ENCODE data around the gene RIPOR3.

RIPOR3 gene

DNA sequence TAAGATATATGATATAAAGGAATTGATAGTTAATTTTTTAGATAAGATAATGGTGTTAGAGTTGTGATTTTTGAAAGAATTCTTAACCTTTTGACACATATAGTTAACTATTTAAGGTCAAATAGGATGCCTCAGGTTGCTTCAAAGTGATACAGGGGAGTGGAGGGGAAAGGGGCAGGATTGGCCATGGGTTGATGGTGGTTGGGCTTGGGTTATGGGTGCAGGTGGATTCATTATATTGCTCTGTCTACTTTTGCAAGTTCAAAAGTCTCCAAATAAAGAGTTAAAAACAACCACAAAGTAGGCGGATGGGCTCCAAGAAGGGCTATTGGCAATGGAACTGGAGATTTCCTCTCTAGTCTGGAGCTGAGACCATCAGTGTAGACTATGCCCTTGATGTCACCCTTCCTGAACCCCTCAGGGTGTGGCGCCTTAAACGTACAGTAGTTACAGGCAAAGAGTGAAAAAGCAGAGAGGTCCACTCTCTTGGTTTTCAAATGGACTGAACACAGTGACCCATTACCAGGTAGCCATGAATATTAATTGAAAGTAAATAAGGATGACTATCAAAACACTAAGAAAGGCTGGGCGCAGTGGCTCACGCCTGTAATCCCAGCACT is 100.0 kb downstream of the RIPOR3 start:
- no peaks in the 10 kb centered on the region for H3K27me3 ChIP-seq (ENCODE audit: insufficient read depth, low read length)
- H3K36me3 ChIP-seq (ENCODE audit: insufficient read depth, low read length), result 0 out of 2 replicates have a peak, but pooled peaks cover 8% of the 10 kb centered on the region
- no peak overlapping the region for H3K27ac ChIP-seq (ENCODE audit: low read depth, low read length)
- H2AFZ ChIP-seq (ENCODE audit: low read length, unreplicated experiment), result no peak overlapping the region
- no peaks in the 10 kb centered on the region for H3K4me1 ChIP-seq (ENCODE audit: control insufficient read depth, insufficient read depth, low read length, unreplicated experiment)
- H3K4me3 ChIP-seq (ENCODE audit: low read depth, low read length), result no peak overlapping the region
- H3K79me2 ChIP-seq (ENCODE audit: control insufficient read depth, insufficient read depth, low read length, unreplicated experiment), result no peaks in the 10 kb centered on the region

DNA sequence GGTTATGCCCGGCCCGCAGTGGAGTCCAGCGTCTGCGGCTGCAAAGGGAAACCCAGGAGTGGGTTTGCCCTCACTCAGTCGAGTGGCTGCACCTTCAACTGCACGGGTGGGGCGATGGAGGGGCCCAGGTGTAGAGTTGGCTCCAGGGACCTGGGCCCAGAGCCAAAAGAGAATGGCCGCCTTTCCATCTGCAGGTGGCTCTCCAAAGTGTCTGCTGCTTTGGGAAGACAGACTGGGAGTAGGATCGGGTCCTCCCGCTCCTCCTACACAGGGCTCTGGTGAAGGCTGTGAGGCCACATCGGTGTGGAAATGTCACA is 101.0 kb downstream of the RIPOR3 start:
- no peak overlapping the region for H3K27ac ChIP-seq (ENCODE audit: low read depth, low read length)
- no peaks in the 10 kb centered on the region for H3K27me3 ChIP-seq (ENCODE audit: insufficient read depth, low read length)
- H2AFZ ChIP-seq (ENCODE audit: low read length, unreplicated experiment), result no peak overlapping the region
- H3K4me3 ChIP-seq (ENCODE audit: low read depth, low read length), result no peak overlapping the region
- H3K4me1 ChIP-seq (ENCODE audit: control insufficient read depth, insufficient read depth, low read length, unreplicated experiment), result no peaks in the 10 kb centered on the region
- H3K36me3 ChIP-seq (ENCODE audit: insufficient read depth, low read length), result 0 out of 2 replicates have a peak, but pooled peaks cover 8% of the 10 kb centered on the region
- H3K79me2 ChIP-seq (ENCODE audit: control insufficient read depth, insufficient read depth, low read length, unreplicated experiment), result no peaks in the 10 kb centered on the region

DNA sequence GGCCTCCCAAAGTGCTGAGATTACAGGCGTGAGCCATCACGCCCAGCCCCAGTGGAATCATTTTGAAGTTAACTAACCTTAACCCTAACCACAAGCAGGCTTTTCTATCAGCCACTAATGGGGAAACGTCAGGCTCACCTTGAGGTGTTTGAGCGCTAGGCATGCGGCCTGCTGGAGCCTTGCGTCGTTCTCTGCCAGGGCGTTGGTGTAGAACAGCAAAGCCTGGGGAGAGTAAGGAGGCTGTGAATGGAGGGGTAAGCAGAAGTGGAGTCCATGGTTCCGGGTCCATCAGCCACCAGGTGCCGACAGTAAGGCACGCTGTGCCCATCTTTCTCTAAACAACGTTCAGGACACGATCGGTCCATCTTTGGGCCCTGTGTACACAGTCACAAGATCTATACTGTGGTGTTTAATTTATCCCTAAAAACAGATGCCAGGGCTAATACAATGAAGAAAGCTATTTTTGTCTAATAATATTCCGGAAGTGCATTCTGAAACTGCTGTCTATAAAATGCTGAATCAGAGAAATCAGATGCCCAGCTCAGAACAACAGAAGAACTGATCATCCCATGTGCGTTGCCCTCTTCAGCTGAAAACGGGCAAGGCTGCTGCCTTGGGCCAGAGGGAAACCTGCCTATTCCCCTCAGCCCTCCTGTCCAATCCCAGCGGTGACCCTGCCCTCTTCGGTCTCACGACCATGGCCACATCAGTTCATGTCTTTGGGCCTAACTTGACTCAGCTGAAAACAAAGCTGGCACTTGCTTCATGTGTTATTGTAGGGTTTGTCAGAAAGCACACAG is 101.6 kb downstream of the RIPOR3 start:
- H2AFZ ChIP-seq (ENCODE audit: low read length, unreplicated experiment), result no peak overlapping the region
- no peaks in the 10 kb centered on the region for H3K27me3 ChIP-seq (ENCODE audit: insufficient read depth, low read length)
- no peaks in the 10 kb centered on the region for H3K4me1 ChIP-seq (ENCODE audit: control insufficient read depth, insufficient read depth, low read length, unreplicated experiment)
- 0 out of 2 replicates have a peak, but pooled peaks cover 8% of the 10 kb centered on the region for H3K36me3 ChIP-seq (ENCODE audit: insufficient read depth, low read length)
- H3K4me3 ChIP-seq (ENCODE audit: low read depth, low read length), result no peak overlapping the region
- no peaks in the 10 kb centered on the region for H3K79me2 ChIP-seq (ENCODE audit: control insufficient read depth, insufficient read depth, low read length, unreplicated experiment)
- no peak overlapping the region for H3K27ac ChIP-seq (ENCODE audit: low read depth, low read length)

DNA sequence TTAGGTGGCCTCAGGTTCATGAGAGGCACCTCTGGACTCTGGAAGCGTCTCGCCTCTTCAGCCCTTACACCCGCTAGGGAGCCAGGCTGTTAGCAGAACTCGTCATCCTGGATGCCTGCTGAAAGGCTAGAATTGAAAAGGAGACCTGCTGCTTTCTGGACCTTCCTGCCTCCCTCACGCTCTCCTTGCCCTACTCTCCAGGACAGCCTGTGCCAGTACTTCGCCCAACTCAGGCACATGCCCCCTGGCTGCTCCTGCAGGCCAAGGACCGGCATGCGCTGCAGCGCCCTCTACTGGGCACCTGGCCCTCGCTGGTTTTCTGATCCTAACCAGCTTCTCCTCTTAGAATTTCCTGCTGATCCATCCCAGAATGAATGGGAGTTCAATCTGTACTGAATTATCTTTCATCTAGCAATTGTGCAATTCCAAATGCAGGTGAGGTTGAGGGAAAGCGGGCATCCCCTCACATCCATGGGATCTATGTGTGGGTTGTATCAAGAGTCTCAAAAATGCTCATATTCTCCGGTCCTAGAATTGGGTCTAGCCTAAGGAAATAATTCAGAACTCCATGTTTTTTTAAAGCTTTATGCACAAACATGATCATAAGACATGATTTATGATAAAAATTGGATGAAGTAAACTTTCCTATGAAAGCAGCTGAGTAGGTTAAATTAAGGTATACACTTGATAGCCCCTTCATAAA is 103.2 kb downstream of the RIPOR3 start:
- no peak overlapping the region for H3K27ac ChIP-seq (ENCODE audit: low read depth, low read length)

DNA sequence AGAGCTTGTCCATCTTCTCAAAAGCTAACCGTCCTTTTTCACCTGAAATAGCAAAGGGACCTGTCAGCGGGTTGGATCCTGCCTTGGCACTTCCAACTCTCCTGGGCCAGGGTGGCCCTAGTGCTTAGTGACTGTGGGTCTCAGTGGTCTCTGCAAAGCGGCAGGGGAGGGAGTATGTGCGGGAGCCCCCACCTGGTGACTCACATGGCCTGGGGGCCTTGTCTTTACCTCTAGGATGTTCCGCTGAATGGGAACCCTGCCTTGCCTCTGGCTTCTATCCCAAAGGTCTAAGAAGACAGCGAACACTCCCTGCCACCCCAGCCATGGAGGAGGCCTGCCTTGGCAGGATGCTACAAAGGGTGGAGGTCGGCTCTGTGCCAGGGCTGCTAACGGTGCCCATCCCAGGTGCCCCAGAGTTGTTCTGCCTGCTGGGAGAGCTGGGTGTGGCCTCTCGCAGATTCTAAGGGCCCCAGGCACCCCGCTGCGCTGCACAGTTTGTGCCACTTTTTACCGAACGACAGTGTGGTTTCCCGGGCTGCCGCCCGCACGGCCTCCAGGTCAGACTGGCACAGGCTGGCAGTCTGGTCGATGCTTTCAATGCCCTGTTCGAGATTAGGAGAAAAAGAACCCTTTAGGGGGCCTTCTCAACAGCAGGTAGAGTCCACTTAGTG is 103.9 kb downstream of the RIPOR3 start:
- no peaks in the 10 kb centered on the region for H3K27me3 ChIP-seq (ENCODE audit: insufficient read depth, low read length)
- H3K36me3 ChIP-seq (ENCODE audit: insufficient read depth, low read length), result peaks cover 14% of the 10 kb centered on the region
- H2AFZ ChIP-seq (ENCODE audit: low read length, unreplicated experiment), result no peak overlapping the region
- H3K4me3 ChIP-seq (ENCODE audit: low read depth, low read length), result no peak overlapping the region
- no peaks in the 10 kb centered on the region for H3K79me2 ChIP-seq (ENCODE audit: control insufficient read depth, insufficient read depth, low read length, unreplicated experiment)
- no peak overlapping the region for H3K27ac ChIP-seq (ENCODE audit: low read depth, low read length)
- no peaks in the 10 kb centered on the region for H3K4me1 ChIP-seq (ENCODE audit: control insufficient read depth, insufficient read depth, low read length, unreplicated experiment)

More for the DNA sequence above, 103.2 kb downstream of the RIPOR3 start:
- no peaks in the 10 kb centered on the region for H3K79me2 ChIP-seq (ENCODE audit: control insufficient read depth, insufficient read depth, low read length, unreplicated experiment)
- H3K4me1 ChIP-seq (ENCODE audit: control insufficient read depth, insufficient read depth, low read length, unreplicated experiment), result no peaks in the 10 kb centered on the region
- H3K4me3 ChIP-seq (ENCODE audit: low read depth, low read length), result no peak overlapping the region
- 0 out of 2 replicates have a peak, but pooled peaks cover 8% of the 10 kb centered on the region for H3K36me3 ChIP-seq (ENCODE audit: insufficient read depth, low read length)
- H3K27me3 ChIP-seq (ENCODE audit: insufficient read depth, low read length), result no peaks in the 10 kb centered on the region
- no peak overlapping the region for H2AFZ ChIP-seq (ENCODE audit: low read length, unreplicated experiment)

DNA sequence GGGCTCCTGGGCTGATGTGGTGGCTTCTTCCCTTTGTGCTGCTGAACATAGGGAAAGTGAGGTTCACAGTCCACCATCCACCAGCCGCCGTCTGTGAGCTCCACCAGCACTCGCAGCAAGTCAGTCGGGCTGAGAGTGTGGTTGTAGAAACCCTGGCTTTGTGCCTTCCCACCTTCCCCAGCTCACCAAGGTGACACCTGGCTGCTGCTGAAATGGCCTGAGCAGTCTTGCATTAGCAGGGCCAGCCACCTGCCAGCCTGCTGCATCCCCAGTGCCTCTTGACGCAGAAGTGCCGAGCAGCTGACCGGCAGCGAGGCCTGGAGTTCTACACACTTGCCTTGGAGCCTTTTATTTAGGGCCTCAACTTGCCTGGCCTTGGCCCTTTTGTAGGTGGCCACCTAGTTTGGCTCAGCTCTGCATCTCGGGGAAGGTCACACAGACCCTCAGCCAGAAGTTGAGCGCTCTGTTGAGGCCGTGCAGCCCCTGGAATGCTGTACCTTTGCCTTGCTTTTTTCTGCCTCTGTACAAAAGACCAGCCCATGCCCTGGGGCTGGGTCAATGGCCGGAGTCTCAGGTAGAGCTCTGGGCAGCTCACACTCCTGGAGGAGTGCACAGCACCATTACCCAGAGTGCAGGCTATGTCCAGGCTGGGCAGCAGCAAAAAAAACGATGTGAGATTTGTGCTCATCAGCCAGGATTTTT is 104.7 kb downstream of the RIPOR3 start:
- H3K36me3 ChIP-seq (ENCODE audit: insufficient read depth, low read length), result peaks cover 22% of the 10 kb centered on the region
- H3K27ac ChIP-seq (ENCODE audit: low read depth, low read length), result no peak overlapping the region
- H3K79me2 ChIP-seq (ENCODE audit: control insufficient read depth, insufficient read depth, low read length, unreplicated experiment), result no peaks in the 10 kb centered on the region
- no peaks in the 10 kb centered on the region for H3K4me1 ChIP-seq (ENCODE audit: control insufficient read depth, insufficient read depth, low read length, unreplicated experiment)
- H2AFZ ChIP-seq (ENCODE audit: low read length, unreplicated experiment), result no peak overlapping the region
- no peak overlapping the region for H3K4me3 ChIP-seq (ENCODE audit: low read depth, low read length)
- no peaks in the 10 kb centered on the region for H3K27me3 ChIP-seq (ENCODE audit: insufficient read depth, low read length)

DNA sequence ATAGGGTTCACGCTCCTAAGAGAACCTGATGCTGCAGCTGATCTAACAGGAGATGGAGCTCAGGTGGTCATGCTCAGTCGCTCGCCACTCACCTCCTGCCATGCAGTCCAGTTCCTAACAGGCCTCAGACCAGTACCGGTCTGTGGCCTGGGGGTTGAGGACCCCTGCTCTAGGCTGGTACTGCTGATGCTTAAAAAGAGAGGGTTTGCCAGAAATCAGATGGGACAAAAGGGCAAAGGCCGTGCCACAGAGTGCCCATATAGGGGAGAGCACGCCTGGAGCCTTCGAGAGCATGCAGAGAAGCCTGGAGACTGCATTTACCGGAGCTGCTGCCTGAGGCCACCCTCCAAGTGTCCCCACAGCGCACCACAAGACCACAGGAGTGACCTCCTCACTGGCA is 105.7 kb downstream of the RIPOR3 start:
- H3K27ac ChIP-seq (ENCODE audit: low read depth, low read length), result no peak overlapping the region
- H3K79me2 ChIP-seq (ENCODE audit: control insufficient read depth, insufficient read depth, low read length, unreplicated experiment), result no peaks in the 10 kb centered on the region
- H3K4me1 ChIP-seq (ENCODE audit: control insufficient read depth, insufficient read depth, low read length, unreplicated experiment), result peaks cover 6% of the 10 kb centered on the region
- no peaks in the 10 kb centered on the region for H3K27me3 ChIP-seq (ENCODE audit: insufficient read depth, low read length)
- H3K36me3 ChIP-seq (ENCODE audit: insufficient read depth, low read length), result peaks cover 28% of the 10 kb centered on the region
- no peak overlapping the region for H3K4me3 ChIP-seq (ENCODE audit: low read depth, low read length)
- H2AFZ ChIP-seq (ENCODE audit: low read length, unreplicated experiment), result no peak overlapping the region

DNA sequence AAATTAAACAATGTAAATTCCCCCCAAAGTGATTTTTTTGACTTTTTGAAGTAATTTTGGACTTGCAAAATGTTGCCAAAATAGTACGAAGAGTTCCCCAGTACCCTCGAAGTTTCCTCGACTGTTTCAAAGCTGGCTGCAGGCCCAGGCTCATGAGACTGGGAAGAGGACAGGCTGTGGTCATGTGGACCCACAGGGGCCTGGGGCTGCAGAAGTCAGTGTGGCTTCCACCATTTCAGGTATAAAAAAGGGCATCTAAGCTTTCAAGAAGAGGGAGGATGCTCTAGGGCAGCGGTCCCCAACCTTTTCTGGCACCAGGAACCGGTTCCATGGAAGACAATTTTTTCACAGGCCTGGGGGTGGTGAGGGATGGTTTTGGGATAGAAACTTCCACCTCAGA is 106.1 kb downstream of the RIPOR3 start:
- Histone ChIP-seq H3K27ac (ENCODE audit: low read depth, low read length) (no peak overlapping the region), H2AFZ (ENCODE audit: low read length, unreplicated experiment) (no peak overlapping the region), H3K27me3 (ENCODE audit: insufficient read depth, low read length) (no peaks in the 10 kb centered on the region), H3K79me2 (ENCODE audit: control insufficient read depth, insufficient read depth, low read length, unreplicated experiment) (no peaks in the 10 kb centered on the region), H3K36me3 (ENCODE audit: insufficient read depth, low read length) (peaks cover 32% of the 10 kb centered on the region), H3K4me3 (ENCODE audit: low read depth, low read length) (no peak overlapping the region), H3K4me1 (ENCODE audit: control insufficient read depth, insufficient read depth, low read length, unreplicated experiment) (peaks cover 6% of the 10 kb centered on the region)

DNA sequence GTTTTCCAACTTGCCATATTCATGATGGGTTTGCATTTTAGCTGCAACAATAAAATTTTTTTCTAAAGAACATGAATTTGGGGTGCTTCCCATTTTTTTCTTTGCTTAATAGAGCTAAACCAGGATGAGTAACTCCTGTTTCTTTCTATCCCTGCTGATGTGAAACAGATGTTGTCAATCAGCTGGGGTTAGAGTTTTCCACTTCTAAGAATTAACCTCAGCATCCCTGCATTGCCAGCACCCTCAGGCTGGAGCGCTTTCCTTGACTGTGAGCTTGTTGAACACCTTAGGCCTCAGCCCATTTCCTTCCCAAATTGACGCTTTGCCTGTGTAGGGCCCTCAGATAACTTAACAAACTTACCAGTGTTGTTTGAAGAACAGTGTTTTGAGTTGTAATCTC is 106.7 kb downstream of the RIPOR3 start:
- no peaks in the 10 kb centered on the region for H3K27me3 ChIP-seq (ENCODE audit: insufficient read depth, low read length)
- H2AFZ ChIP-seq (ENCODE audit: low read length, unreplicated experiment), result no peak overlapping the region
- no peak overlapping the region for H3K4me3 ChIP-seq (ENCODE audit: low read depth, low read length)
- H3K27ac ChIP-seq (ENCODE audit: low read depth, low read length), result no peak overlapping the region
- no peaks in the 10 kb centered on the region for H3K79me2 ChIP-seq (ENCODE audit: control insufficient read depth, insufficient read depth, low read length, unreplicated experiment)
- H3K4me1 ChIP-seq (ENCODE audit: control insufficient read depth, insufficient read depth, low read length, unreplicated experiment), result peaks cover 6% of the 10 kb centered on the region
- peaks cover 30% of the 10 kb centered on the region for H3K36me3 ChIP-seq (ENCODE audit: insufficient read depth, low read length)

Data from ACC112 (cell line).